H9 (cell line): Measurements from ENCODE around the gene HS2ST1. TPM values are rescaled to one million over a fixed set of nuclear protein-coding genes. Genes with fewer than 3 reads are reported as not detected.

Source experiments
- DNase-seq: peaks from one replicate; pipeline ENCODE4 v3.0.0-alpha.2; 2017
- H2AFZ ChIP-seq: one replicate; pipeline ENCODE4 v1.6.1; 2013; ENCODE audit warnings: mild to moderate bottlenecking, low read length, control low read depth, moderate library complexity
- H2AK5ac ChIP-seq: 2 replicates; pipeline ENCODE4 v1.6.1; 2013; ENCODE audit warnings: low read length, control low read depth, mixed read lengths; ENCODE audit not compliant: insufficient read length
- H2BK120ac ChIP-seq: one replicate; pipeline ENCODE4 v1.6.1; 2013; ENCODE audit warnings: low read depth, mild to moderate bottlenecking, low read length, control low read depth, inconsistent platforms; ENCODE audit not compliant: poor library complexity, severe bottlenecking
- H2BK12ac ChIP-seq: 2 replicates; pipeline ENCODE4 v1.6.1; 2013; ENCODE audit warnings: low read length, control low read depth, mixed read lengths, low read depth; ENCODE audit not compliant: insufficient read length
- H2BK15ac ChIP-seq: 2 replicates; pipeline ENCODE4 v1.6.1; 2013; ENCODE audit warnings: low read depth, low read length, control low read depth
- H2BK20ac ChIP-seq: one replicate; pipeline ENCODE4 v1.6.1; 2013; ENCODE audit warnings: low read depth, mild to moderate bottlenecking, low read length, control low read depth, inconsistent platforms; ENCODE audit not compliant: poor library complexity, severe bottlenecking
- H2BK5ac ChIP-seq: 2 replicates; pipeline ENCODE4 v1.6.1; 2013; ENCODE audit warnings: low read length, control low read depth, mixed read lengths; ENCODE audit not compliant: insufficient read length
- H3K14ac ChIP-seq: 2 replicates; pipeline ENCODE4 v1.6.1; 2013; ENCODE audit warnings: low read length, control low read depth; ENCODE audit not compliant: insufficient read depth
- H3K18ac ChIP-seq: 2 replicates; pipeline ENCODE4 v1.6.1; 2013; ENCODE audit warnings: low read depth, mild to moderate bottlenecking, mixed read lengths, low read length, control low read depth; ENCODE audit not compliant: insufficient read length
- H3K23ac ChIP-seq: 2 replicates; pipeline ENCODE4 v1.6.1; 2013; ENCODE audit warnings: low read length, control low read depth, mixed read lengths, low read depth; ENCODE audit not compliant: insufficient read length
- H3K23me2 ChIP-seq: 2 replicates; pipeline ENCODE4 v1.6.1; 2013; ENCODE audit warnings: low read depth, mild to moderate bottlenecking, mixed read lengths, low read length, control low read depth; ENCODE audit not compliant: insufficient read length, poor library complexity, severe bottlenecking
- H3K27ac ChIP-seq: 2 replicates; pipeline ENCODE4 v1.5.1; 2013; ENCODE audit warnings: low read length, control low read depth, mixed read lengths, low read depth; ENCODE audit not compliant: insufficient read length
- H3K27me3 ChIP-seq: 2 replicates; pipeline ENCODE4 v1.6.1; 2013; ENCODE audit warnings: low read length, control low read depth, inconsistent platforms; ENCODE audit not compliant: insufficient read depth
- H3K4ac ChIP-seq: 2 replicates; pipeline ENCODE4 v1.6.1; 2013; ENCODE audit warnings: low read depth, mild to moderate bottlenecking, control low read depth, inconsistent platforms, low read length, moderate library complexity
- H3K4me1 ChIP-seq: 2 replicates; pipeline ENCODE4 v1.6.1; 2013; ENCODE audit warnings: low read length, control low read depth, inconsistent platforms; ENCODE audit not compliant: insufficient read depth
- H3K4me2 ChIP-seq: 2 replicates; pipeline ENCODE4 v1.6.1; 2013; ENCODE audit warnings: low read length, control low read depth, mixed read lengths; ENCODE audit not compliant: insufficient read length, insufficient read depth
- H3K56ac ChIP-seq: 2 replicates; pipeline ENCODE4 v1.6.1; 2013; ENCODE audit warnings: low read depth, mild to moderate bottlenecking, mixed read lengths, low read length, control low read depth; ENCODE audit not compliant: insufficient read length
- H3K79me1 ChIP-seq: 2 replicates; pipeline ENCODE4 v1.6.1; 2013; ENCODE audit warnings: low read depth, mild to moderate bottlenecking, moderate library complexity, low read length, control low read depth, inconsistent platforms; ENCODE audit not compliant: insufficient read depth, poor library complexity, severe bottlenecking
- H3K79me2 ChIP-seq: 2 replicates; pipeline ENCODE4 v1.6.1; 2013; ENCODE audit warnings: low read length, control low read depth, inconsistent platforms; ENCODE audit not compliant: insufficient read depth
- H3K9ac ChIP-seq: 2 replicates; pipeline ENCODE4 v1.6.1; 2013; ENCODE audit warnings: low read length, control low read depth, mixed read lengths; ENCODE audit not compliant: insufficient read length; ENCODE audit errors: extremely low read depth
- H3K9me3 ChIP-seq: one replicate; pipeline ENCODE4 v1.6.1; 2013; ENCODE audit warnings: low read depth, low read length, inconsistent platforms; ENCODE audit not compliant: control insufficient read depth
- H3T11ph ChIP-seq: one replicate; pipeline ENCODE4 v1.6.1; 2013; ENCODE audit warnings: mild to moderate bottlenecking, low read length, control low read depth, inconsistent platforms
- H4K20me1 ChIP-seq: one replicate; pipeline ENCODE4 v1.6.1; 2013; ENCODE audit not compliant: control insufficient read depth, insufficient read length, insufficient read depth
- H4K5ac ChIP-seq: 2 replicates; pipeline ENCODE4 v1.6.1; 2013; ENCODE audit warnings: low read depth, mild to moderate bottlenecking, mixed read lengths, low read length, control low read depth; ENCODE audit not compliant: insufficient read length
- H4K8ac ChIP-seq: replicated peaks from 2 replicates; pipeline ENCODE4 v1.6.1; 2013; ENCODE audit warnings: low read length, control low read depth, mixed read lengths, low read depth; ENCODE audit not compliant: insufficient read length
- H4K91ac ChIP-seq: 2 replicates; pipeline ENCODE4 v1.6.1; 2013; ENCODE audit warnings: low read depth, mild to moderate bottlenecking, moderate library complexity, mixed read lengths, low read length, control low read depth; ENCODE audit not compliant: insufficient read length
- H3K27ac Mint-ChIP-seq, 3 experiments: 2 replicates in 2 of 3; 3 replicates in 1 of 3; pipeline ENCODE4 v1.8.0; 2020 to 2021; ENCODE audit warnings: mixed read lengths in 3 of 3, mild to moderate bottlenecking in 1 of 3, moderate library complexity in 1 of 3
- H3K27me3 Mint-ChIP-seq: 2 replicates; pipeline ENCODE4 v1.8.0; 2021; ENCODE audit warnings: low read depth, mild to moderate bottlenecking, moderate library complexity, mixed read lengths
- H3K36me3 Mint-ChIP-seq, 3 experiments: 2 replicates in 2 of 3; 3 replicates in 1 of 3; pipeline ENCODE4 v1.8.0; 2020 to 2021; ENCODE audit warnings: low read depth in 3 of 3, mixed read lengths in 3 of 3; ENCODE audit not compliant: insufficient read depth in 1 of 3
- H3K4me1 Mint-ChIP-seq, 2 experiments: 2 replicates each; pipeline ENCODE4 v1.8.0; 2020; ENCODE audit warnings: mixed read lengths in 2 of 2
- H3K4me3 Mint-ChIP-seq, 2 experiments: 2 replicates in 1 of 2; 3 replicates in 1 of 2; pipeline ENCODE4 v1.8.0; 2020 to 2021; ENCODE audit warnings: mild to moderate bottlenecking in 2 of 2, mixed read lengths in 2 of 2, moderate library complexity in 1 of 2
- H3K9me3 Mint-ChIP-seq, 2 experiments: 2 replicates in 1 of 2; 3 replicates in 1 of 2; pipeline ENCODE4 v1.8.0; 2020; ENCODE audit warnings: mild to moderate bottlenecking in 2 of 2, mixed read lengths in 2 of 2, moderate library complexity in 1 of 2
- CTCF ChIP-seq: fragments of 200-600 bp; sonication (generic); conservative IDR thresholded peaks from 3 replicates; pipeline ENCODE4 v1.8.0; 2021; ENCODE audit warnings: antibody characterized with exemption, mild to moderate bottlenecking
- WGBS: extraction: QIAGEN DNeasy Blood & Tissue Kit; methylation state at CpG from one replicate; pipeline ENCODE4 v1.1.7; 2013; ENCODE audit warnings: missing lambda C conversion rate, low lambda C conversion rate, mixed read lengths; ENCODE audit not compliant: insufficient read length; ENCODE audit errors: extremely low coverage; 5-methylcytosine and 5-hydroxymethylcytosine counted together
- total RNA-seq: library from RNA; stranded (reverse); gene quantifications from 2 replicates; pipeline ENCODE4 v1.2.1, GENCODE V29; 2021

Gene HS2ST1
- total RNA-seq, 1 experiment from 2014 or later: 20.1 TPM

DNA sequence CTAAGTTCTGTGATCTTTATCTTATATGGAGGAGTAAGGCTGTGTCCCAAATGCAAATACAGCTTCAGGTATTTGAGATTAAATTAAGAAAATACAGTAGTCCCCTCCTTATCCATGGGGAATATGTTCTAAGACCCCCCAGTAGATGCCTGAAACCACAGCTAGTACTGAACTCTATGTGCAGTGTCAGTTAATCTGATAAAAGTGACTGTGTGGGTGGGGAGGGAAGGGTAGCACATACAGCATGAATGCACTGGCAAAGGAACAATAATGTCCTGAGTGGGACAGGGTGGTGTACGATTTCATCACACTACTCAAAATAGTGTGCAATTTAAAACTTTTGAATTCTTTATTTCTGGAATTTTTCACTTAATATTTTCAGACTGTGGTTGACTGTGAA lies 83.1 kb downstream of the HS2ST1 start:
- Histone ChIP-seq H3K27me3 (no peaks in the 10 kb centered on the region), H2BK5ac (no peak overlapping the region), H2BK120ac (no peak overlapping the region), H3K23me2 (no peaks in the 10 kb centered on the region), H3K9ac (no peak overlapping the region), H3K79me1 (no peaks in the 10 kb centered on the region), H2AFZ (no peak overlapping the region), H4K8ac (no peak overlapping the region), H3K4ac (no peak overlapping the region), H3K56ac (no peak overlapping the region), H4K5ac (no peak overlapping the region), H3K14ac (no peak overlapping the region), H3K9me3 (no peaks in the 10 kb centered on the region), H3K79me2 (no peaks in the 10 kb centered on the region; the same call in 1 of the 2 replicates), H2BK15ac (no peak overlapping the region), H4K20me1 (no peaks in the 10 kb centered on the region), H2BK12ac (no peak overlapping the region), H3K23ac (no peak overlapping the region), H3T11ph (no peak overlapping the region), H3K4me2 (no peak overlapping the region), H3K27ac (no peak overlapping the region), H2AK5ac (no peak overlapping the region), H3K4me1 (no peaks in the 10 kb centered on the region; the same call in 1 of the 2 replicates), H4K91ac (no peak overlapping the region), H2BK20ac (no peak overlapping the region), H3K18ac (no peak overlapping the region)
- Mint-ChIP-seq H3K27ac (no peak overlapping the region), H3K4me3 (no peak overlapping the region), H3K4me1 (peaks cover 12 to 17% of the 10 kb centered on the region in 2 experiments), H3K27me3 (no peaks in the 10 kb centered on the region), H3K9me3 (no peaks in the 10 kb centered on the region), H3K36me3 (peaks cover 0 to 6% (median 0%) of the 10 kb centered on the region in 3 experiments; a peak in 3 of 7 replicates)
- DNase-seq: no peak
- no peak for TF ChIP-seq CTCF
- WGBS: no CpG with 5 or more reads among the region's 1 CpG
